ENCODE results near the gene CRB2.

The CRB2 gene

DNA sequence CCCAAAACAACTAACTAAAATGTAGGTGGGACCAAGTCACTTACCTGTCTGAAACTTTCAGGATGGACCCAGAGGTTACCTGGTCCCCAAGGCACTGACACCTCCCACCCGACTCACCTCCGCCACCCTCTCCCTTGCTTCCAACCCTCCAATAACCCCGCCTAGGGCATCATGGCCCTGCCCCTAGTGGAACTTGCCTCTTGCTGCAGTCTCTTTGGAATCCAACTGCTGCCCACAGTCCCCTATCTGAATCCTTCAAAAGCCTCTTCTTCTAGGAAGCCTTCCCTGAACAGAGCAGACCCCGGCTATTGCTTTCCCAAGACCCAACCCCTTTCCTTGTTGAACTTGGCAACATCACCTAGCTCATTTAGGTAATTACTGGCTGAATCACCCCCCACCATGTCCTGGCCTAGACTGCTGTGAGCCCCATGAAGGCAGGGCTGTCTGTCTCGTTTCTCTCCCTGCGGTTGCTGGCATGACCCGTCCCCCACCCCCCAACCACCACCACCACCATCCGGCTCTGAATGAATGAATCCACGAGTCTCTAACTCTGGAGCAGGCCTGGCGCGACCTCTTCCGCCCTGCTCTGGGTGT is 9.4 kb downstream of the CRB2 start:
- no peak for DNase-seq (ENCODE audit: low spot score)

DNA sequence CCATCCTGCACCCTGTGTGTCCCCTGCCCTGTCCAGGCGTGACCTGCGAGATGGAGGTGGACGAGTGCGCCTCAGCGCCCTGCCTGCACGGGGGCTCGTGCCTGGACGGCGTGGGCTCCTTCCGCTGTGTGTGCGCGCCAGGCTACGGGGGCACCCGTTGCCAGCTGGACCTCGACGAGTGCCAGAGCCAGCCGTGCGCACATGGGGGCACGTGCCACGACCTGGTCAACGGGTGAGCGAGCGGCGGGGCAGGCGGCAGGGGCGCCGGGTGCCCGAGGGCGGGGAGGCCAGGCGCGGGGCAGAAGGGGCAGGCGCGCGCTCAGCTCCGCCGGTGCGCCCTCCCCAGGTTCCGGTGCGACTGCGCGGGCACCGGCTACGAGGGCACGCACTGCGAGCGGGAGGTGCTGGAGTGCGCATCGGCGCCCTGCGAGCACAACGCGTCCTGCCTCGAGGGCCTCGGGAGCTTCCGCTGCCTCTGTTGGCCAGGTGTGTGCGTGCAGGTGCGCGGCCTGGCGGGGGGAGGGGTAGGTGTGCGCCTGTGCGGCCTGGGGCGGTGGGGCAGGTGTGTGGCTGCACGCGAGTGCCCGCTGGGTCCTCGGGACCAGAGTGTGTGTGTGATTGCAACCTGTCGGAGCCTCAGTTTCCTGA is 10.0 kb downstream of the CRB2 start:
- DNase-seq (ENCODE audit: low spot score), result no peak

DNA sequence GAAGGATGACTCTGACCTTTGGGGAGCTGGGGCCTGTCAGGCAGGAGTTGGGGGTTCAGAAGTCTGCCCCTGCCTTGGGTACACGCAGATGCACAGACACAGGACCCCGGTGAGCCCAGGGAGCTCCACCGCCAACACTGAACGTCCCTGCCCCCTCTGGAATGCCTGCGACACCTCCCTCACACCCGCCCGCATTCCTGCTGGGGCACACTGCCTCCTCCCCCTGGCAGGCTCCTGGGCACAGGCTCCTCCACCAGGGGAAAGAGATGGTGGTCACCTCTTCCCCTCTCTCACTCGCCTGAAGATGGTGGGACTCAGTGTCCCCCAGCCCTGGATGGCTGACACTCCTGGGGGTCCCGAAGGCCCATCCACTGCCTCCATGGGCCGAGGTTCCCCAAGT is 12.0 kb downstream of the CRB2 start:
- no peak for DNase-seq (ENCODE audit: low spot score)

DNA sequence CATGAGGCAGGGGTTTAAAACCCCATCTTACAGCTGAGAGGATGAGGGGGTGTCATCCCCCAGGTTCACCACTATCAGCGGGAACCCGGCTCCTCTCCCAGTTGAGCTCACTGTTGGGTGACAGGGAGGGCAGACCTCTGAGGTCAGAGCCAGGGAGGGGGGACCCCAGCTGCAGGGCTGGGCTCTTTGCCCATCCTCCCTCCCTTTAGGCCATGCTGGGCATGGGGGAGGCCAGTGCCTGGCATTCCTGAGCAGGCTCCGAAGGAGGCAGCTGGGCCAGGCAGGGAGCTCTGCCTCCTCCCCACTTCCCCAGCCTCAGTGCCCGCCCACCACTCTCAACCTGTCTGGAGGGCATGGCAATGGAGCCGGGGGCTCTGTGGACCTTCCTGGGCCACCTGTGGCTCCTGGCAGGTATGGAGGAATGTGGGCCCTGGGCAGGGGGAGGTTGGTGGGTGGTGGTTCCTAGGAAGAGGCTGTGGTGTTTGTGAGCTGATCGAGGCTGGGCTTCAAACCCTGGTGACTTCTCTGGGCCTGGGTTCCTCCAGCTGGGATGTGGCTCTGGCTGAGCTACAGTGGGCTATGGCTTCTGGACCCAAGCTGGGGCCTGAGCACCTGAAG is 12.6 kb downstream of the CRB2 start:
- no peak for DNase-seq (ENCODE audit: low spot score)

DNA sequence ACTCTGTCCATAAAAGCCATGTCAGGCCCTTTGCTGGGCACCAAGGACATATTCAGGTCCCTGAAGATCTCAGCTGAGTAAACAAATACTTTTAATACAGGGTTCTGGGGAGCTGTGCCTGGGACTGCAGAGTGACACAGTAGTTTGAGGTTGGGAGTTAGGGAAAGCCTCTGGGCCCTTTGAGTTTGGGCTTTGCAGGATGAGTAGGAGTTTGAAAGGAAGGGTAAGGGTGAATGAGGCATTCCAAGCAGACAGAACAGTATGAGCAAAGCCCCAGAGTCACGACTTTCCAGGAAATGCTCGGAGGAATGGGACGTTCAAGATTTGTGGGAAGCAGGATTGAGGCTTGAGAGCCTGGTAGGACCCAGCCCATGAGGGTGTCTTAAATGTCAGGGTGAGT is 13.3 kb downstream of the CRB2 start:
- DNase-seq (ENCODE audit: low spot score), result no peak

DNA sequence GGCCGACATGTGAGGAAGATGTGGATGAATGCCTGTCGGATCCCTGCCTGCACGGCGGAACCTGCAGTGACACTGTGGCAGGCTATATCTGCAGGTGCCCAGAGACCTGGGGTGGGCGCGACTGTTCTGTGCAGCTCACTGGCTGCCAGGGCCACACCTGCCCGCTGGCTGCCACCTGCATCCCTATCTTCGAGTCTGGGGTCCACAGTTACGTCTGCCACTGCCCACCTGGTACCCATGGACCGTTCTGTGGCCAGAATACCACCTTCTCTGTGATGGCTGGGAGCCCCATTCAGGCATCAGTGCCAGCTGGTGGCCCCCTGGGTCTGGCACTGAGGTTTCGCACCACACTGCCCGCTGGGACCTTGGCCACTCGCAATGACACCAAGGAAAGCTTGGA is 14.1 kb downstream of the CRB2 start:
- DNase-seq (ENCODE audit: low spot score), result no peak

DNA sequence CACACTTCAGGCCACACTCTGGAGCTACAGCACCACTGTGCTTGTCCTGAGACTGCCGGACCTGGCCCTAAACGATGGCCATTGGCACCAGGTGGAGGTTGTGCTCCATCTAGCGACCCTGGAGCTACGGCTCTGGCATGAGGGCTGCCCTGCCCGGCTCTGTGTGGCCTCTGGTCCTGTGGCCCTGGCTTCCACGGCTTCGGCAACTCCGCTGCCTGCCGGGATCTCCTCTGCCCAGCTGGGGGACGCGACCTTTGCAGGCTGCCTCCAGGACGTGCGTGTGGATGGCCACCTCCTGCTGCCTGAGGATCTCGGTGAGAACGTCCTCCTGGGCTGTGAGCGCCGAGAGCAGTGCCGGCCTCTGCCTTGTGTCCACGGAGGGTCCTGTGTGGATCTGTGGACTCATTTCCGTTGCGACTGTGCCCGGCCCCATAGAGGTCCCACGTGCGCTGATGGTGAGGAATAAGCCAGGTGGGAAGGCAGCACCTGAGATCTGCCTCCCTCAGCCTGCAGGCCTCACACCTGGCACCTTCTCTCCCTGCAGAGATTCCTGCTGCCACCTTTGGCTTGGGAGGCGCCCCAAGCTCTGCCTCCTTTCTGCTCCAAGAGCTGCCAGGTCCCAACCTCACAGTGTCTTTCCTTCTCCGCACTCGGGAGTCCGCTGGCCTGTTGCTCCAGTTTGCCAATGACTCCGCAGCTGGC is 14.7 kb downstream of the CRB2 start:
- DNase-seq (ENCODE audit: low spot score), result no peak

DNA sequence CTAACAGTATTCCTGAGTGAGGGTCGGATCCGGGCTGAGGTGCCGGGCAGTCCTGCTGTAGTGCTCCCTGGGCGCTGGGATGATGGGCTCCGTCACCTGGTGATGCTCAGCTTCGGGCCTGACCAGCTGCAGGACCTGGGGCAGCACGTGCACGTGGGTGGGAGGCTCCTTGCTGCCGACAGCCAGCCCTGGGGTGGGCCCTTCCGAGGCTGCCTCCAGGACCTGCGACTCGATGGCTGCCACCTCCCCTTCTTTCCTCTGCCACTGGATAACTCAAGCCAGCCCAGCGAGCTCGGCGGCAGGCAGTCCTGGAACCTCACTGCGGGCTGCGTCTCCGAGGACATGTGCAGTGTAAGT is 15.2 kb downstream of the CRB2 start:
- DNase-seq (ENCODE audit: low spot score), result no peak

DNA sequence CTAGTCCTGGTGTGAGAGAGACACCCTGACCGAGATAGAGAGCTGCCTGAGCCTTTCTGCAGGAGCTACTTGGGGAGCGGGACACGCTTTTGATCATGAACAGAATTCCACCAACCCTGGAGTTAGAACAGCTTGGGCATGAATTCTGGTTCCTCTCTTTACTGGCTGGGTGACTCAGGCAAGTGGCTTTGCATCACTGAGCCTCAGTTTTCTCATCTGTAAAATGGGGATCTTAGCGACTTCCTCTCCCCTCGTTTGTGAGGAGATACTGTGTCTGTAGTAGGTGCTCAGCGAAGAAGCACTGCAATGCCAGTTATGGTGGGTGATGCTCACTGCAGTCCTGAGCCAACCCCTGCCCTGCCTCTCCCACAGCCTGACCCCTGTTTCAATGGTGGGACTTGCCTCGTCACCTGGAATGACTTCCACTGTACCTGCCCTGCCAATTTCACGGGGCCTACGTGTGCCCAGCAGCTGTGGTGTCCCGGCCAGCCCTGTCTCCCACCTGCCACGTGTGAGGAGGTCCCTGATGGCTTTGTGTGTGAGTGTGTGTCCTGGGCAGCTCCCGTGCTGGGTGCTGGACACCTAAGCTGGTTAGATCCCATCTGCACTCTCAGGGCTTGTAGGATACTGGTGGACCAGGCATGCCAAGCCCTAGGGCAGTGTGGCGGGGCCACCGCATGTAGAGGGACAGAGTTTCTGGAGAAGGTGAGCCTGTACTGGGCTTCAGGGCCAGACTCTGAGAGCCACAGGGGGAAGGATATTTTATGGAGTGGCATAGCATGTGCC is 16.0 kb downstream of the CRB2 start:
- DNase-seq (ENCODE audit: low spot score), result no peak

DNA sequence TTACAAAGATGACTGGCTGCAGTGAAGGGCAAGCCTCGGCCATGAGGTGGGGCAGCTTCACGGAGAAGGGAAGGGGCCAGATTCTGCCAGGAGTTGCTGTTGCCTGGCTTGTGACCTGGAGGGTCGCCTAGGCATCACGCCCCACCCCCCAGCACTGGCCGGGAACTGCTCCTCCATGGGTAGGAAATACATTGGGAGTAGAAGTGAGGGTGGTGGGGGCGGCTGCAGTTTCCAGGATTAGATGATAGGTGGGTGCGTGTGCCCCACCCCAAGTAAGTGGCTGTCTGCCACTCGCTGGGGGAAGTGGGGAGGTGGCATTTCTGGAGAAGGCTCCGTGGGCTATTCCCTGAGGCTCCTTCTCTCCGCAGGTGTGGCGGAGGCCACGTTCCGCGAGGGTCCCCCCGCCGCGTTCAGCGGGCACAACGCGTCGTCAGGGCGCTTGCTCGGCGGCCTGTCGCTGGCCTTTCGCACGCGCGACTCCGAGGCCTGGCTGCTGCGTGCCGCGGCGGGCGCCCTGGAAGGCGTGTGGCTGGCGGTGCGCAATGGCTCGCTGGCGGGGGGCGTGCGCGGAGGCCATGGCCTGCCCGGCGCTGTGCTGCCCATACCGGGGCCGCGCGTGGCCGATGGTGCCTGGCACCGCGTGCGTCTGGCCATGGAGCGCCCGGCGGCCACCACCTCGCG is 16.9 kb downstream of the CRB2 start:
- DNase-seq (ENCODE audit: low spot score), result no peak

DNA sequence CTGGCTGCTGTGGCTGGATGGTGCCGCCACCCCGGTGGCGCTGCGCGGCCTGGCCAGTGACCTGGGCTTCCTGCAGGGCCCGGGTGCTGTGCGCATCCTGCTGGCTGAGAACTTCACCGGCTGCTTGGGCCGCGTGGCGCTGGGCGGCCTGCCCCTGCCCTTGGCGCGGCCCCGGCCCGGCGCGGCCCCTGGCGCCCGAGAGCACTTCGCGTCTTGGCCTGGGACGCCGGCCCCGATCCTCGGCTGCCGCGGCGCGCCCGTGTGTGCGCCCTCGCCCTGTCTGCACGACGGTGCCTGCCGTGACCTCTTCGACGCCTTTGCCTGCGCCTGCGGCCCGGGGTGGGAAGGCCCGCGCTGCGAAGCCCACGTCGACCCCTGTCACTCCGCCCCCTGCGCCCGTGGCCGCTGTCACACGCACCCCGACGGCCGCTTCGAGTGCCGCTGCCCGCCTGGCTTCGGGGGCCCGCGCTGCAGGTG is 17.5 kb downstream of the CRB2 start:
- no peak for DNase-seq (ENCODE audit: low spot score)

DNA sequence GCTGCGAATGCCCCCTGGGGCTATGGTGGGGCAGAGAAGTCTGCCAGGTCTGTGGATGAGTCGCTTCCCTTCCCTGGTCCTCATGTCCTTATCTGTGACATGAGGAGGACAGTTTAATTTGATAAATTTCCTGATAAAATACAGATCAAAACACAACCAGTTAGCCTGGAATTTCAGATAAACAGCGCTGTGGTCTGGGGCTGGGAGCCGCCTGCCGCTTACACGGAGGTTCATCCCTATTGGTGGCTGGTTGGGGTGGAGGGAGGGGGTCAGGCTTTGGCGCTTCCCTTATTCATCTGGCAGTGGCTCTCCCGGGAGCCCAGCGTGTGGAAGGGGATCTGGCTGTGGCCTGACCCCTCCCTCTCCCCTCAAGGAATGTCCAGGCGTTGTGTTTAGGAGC is 17.9 kb downstream of the CRB2 start:
- DNase-seq (ENCODE audit: low spot score), result no peak

DNA sequence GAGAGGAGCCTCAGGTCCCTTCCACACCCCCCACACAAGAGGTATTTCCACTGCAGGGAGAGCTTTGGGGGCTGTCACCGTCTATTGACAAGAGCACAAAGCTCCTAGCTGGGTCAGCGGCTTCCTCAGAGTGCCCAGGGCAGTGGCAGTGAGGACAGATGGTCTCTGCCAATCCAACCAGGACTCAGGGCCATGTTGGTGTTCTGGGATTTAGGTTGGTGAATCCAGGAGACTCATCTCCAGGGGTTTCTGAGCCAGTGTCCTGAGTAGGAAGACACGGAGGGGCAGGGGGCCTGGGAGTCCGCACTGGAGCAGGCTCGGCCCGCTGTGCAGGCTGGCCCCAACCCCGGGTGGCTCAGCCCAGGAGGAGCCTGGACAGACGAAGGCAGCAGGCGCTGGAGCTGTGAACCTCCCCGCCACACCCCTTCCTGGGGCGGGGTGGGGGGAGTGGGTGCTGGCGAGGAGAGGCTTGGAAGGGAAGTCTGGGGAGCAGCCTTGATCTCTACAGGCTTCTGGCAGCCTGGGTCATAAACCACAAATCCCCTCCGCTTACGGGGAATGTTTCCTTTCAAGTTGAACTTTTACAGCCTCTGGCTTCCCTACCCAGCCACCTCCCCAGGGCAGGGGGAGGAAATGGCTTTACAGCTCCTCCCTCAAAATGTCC is 19.6 kb downstream of the CRB2 start:
- no peak for DNase-seq (ENCODE audit: low spot score)

DNA sequence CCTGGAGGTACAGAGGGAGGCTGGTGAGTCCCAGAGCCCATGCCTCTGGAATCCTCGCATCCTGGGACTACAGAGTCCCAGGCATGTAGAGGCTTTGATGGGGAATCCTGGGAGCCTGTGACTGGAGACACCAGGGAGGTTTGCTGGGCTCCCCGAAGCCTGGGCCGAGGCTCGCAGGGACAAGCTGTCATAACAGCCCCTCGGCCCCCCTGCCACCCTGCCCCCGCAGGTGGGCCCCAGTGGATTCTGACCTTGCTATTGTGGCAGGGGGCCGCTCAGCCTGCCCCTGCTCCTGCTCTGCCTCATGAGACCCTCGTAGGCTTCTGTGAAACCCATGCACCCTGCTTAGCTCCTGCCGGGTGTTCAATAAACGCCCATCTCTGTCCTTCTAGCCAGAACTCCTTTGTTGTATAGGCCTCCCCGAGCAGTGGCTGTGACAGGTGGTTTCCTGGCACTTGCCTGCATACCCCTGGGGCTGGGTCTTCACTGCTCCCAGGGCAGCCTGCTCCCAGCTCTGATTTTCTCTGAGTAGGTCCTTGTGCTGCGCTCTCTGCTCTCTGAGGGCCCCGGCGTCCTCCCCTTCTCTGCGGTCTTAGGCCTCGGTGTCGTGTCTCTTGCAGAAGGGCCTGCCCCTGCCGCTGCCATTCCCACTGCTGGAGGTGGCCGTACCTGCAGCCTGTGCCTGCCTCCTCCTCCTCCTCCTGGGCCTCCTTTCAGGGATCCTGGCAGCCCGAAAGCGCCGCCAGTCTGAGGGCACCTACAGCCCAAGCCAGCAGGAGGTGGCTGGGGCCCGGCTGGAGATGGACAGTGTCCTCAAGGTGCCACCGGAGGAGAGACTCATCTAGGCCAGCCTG is 20.4 kb downstream of the CRB2 start:
- DNase-seq (ENCODE audit: low spot score), result no peak

DNA sequence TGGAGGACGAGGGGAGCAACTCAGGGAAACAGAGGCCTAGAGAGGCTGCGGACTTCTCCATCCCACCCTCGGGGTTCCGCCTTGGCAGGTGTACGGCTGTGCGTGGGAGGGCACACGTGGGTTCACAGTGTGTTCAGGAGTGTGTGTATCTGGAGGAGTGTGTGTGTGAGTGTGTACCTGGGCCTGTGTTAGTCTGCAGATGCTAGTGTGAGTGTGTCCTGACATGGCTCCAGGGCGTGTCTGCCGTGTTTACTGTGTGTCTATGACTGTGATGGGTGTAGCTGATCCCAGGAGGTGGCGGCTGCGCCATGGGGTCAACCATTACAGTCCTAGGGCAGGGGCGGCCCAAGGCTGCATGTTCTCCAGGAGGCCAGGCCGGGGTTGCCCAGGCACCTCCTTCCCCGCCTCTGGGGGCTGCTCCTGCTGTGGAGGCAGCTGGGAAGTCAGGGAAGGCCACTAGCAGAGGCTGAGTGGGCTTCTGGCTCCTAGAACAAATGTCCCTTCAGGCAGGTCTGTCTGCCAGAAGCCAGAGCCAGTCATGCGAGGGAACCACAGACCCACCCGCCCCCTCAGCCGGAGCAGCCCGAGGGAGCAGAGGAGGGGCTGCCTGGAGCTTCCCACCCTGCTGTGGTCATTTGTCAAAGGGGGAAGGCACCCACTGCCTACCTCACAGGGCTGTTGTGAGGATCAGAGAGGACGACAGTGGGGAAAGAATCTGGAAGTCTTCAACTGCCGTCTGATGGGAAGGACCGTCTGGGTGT is 21.4 kb downstream of the CRB2 start:
- no peak for DNase-seq (ENCODE audit: low spot score)

DNA sequence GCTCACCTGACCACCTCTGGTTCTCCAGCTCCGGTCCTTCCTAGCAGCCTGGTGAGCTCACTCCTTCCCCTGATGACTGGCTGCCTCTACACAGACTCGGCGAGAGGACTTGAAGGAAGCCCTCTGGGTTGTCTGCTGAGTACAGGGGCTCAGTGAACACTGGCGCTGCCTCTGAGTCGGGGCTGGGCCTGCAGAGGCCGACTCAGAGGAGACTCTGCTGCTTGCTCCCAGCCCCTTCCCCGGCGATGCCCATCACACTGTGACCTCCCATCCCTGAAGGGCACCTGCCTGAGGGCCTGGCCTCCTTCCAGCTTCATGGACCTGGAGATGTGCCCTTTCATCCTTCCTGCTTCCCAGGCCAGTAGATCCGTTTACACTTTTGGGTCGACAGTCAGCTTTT is 22.0 kb downstream of the CRB2 start:
- no peak for DNase-seq (ENCODE audit: low spot score)

DNA sequence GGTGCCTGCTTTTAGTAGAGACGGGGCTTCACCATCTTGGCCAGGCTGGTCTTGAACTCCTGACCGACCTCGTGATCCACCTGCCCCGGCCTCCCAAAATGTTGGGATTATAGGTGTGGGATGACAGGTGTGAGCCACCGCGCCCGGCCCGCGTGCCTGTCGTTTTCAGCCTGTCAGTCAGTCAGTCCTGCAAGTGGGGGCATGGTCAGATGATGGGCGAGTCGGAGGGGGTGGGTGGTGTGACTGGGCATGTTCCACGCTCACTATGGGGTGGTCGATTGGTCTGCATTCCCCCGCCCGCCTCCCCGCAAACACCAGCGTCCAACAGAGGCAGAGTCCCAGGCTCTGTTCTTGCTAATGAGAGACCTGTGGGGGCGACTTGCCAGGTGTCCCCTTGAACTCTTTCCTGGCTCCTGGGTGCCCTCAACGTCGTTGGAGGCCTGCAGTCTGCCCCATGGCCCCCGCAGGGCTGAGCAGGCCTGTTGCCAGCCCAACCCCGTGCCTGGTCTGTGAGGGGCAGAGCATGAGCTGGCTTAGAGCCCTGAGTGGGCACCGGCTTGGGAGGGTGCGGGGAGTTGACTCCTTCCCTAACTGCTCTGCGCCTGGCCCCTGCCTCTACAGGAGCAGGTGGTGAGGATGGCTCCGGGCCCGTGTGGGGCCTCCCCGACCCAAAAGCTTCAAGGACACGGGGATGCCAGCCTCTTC is 23.1 kb downstream of the CRB2 start:
- DNase-seq (ENCODE audit: low spot score), result no peak

DNA sequence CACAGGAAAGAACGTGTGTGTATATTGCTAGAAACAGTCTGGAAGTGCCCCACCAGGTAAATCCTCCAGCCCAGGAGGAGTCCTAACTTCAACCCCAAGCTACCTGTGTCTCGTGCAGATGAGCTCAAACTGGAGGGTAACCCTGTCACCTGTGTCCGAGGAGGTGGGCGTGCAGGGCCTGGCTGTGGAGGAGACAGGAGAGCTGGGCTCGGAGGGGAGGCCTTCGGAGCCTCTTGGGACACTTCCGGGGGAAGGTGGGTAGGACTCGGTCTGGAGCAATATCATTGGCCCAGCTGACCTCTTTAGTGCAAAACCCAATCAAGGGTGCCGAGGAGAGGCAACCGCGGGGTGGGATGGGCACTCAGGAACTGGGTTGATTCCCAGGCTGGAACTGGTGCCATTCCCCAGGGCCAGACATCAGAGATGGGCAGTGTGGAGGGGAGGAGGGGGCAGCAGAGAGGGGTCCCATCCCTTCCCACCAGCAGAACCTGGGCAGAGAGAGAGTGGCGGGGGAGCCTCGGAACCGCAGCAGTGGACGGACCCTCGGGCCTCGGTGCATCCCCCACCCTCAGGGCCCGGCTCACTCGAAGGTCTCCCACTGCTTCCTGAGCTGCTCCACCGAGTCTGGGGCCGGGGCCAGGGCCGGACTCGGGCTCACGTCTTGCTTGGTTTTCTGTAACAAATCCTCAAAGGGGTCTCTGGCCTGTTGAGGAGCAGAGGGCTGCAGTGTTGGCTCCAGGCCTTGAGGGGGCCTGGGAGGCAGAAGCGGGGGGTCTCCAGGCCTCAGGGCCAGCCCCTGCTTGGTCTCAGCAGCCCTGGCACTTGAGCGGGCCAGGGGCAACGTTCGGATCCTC is 25.1 kb downstream of the CRB2 start:
- no peak for DNase-seq (ENCODE audit: low spot score)
